Measurements from ENCODE around the gene STK32C. TPM values are rescaled to one million over a fixed set of nuclear protein-coding genes. Genes with fewer than 3 reads are reported as not detected.

The STK32C gene
- total and polyA plus RNA-seq, 2 of the 4 experiments (the other 2 are of a cell fraction), result 5.0 to 8.3 TPM

GRCh38 chr10:132167041-132167674, 140.6 kb downstream of the STK32C start:
- ATAC-seq (ENCODE audit: low read depth) (no peak), DNase-seq (no peak)
- H3K4me2 ChIP-seq (ENCODE audit: low read depth, low read length), result no peak overlapping the region
- H4K91ac ChIP-seq (ENCODE audit: insufficient read depth, low read depth, low read length), result no peak overlapping the region
- H2BK15ac ChIP-seq (ENCODE audit: low read depth, low read length), result no peak overlapping the region
- no peak overlapping the region for H2BK20ac ChIP-seq (ENCODE audit: low read depth, low read length)
- ChIA-PET CTCF (no interaction called here), POLR2A (ENCODE audit: unreplicated experiment) (no interaction called here)
- H3K14ac ChIP-seq (replicated peaks; ENCODE audit: low read depth, low read length), result no peak overlapping the region
- H3K4me1 ChIP-seq (ENCODE audit: control insufficient read depth, insufficient read depth, low read length), result no peaks in the 10 kb centered on the region
- H2BK5ac ChIP-seq (ENCODE audit: low read depth, low read length, poor library complexity, severe bottlenecking), result no peak overlapping the region
- no peak overlapping the region for H4K8ac ChIP-seq (ENCODE audit: low read depth in 2 of 2, low read length in 2 of 2)
- no peak overlapping the region for H3K4me3 ChIP-seq (ENCODE audit: insufficient read depth, low read depth, low read length)
- H3K9me3 ChIP-seq (ENCODE audit: control insufficient read depth, insufficient read depth, low read length), result no peaks in the 10 kb centered on the region
- WGBS, 2 experiments (ENCODE audit: extremely low coverage in 2 of 2, insufficient read length in 1 of 2), result 63% methylated on average over 11 of the region's 22 CpGs; no CpG with 5 or more reads in 1 of the 2 experiments
- intact Hi-C loops (cut with micrococcal nuclease) (no loop called here), in situ Hi-C loops (cut with MboI; ENCODE audit: low sequenced_read_pairs) (no loop called here), dilution Hi-C loops (cut with HindIII; ENCODE audit: low sequenced_read_pairs, unreplicated experiment) (no loop called here)
- no peak overlapping the region for H3K4ac ChIP-seq (ENCODE audit: low read depth, low read length)
- H2BK120ac ChIP-seq (ENCODE audit: low read depth, low read length), result no peak overlapping the region
- H3K9me1 ChIP-seq (ENCODE audit: insufficient read depth, low read length), result no peaks in the 10 kb centered on the region
- no peak overlapping the region for H3K56ac ChIP-seq (ENCODE audit: extremely low read depth, insufficient read depth, low read length)
- H3K9ac ChIP-seq (ENCODE audit: low read depth, low read length), result no peak overlapping the region
- no peak overlapping the region for H3K18ac ChIP-seq (ENCODE audit: low read depth, low read length)
- no peaks in the 10 kb centered on the region for H4K20me1 ChIP-seq (ENCODE audit: insufficient read depth, low read length)
- H3K27me3 ChIP-seq (ENCODE audit: control insufficient read depth, insufficient read depth, low read length), result peaks cover 7% of the 10 kb centered on the region
- H4K5ac ChIP-seq (ENCODE audit: low read depth, low read length), result no peak overlapping the region
- peak overlapping the region; percentile 33 for H2AFZ ChIP-seq (replicated peaks; ENCODE audit: low read length, poor library complexity)
- no peak overlapping the region for H3K27ac ChIP-seq (ENCODE audit: insufficient read depth, low read length)
- no peak overlapping the region for H2AK5ac ChIP-seq (ENCODE audit: low read depth, low read length)
- no peak overlapping the region for H3K23ac ChIP-seq (ENCODE audit: low read depth, low read length)
- H3K79me1 ChIP-seq (ENCODE audit: low read depth in 1 of 2, low read length in 2 of 2), result no peaks in the 10 kb centered on the region
- H3K36me3 ChIP-seq (ENCODE audit: control insufficient read depth, insufficient read depth, low read length), result no peaks in the 10 kb centered on the region
- peak overlapping the region; percentile 28 for H2AK9ac ChIP-seq (replicated peaks; ENCODE audit: low read depth, low read length, poor library complexity)
- BruUV-seq (replicated peaks), result no TSS peak
- no peak for TF ChIP-seq MXI1 (IDR thresholded peaks at IDR 0.05; ENCODE audit: borderline replicate concordance, low read depth, low read length)
- TF ChIP-seq CHD1 (IDR thresholded peaks at IDR 0.05; ENCODE audit: low read depth, low read length), result no peak
- TF ChIP-seq NFE2L2 (IDR thresholded peaks at IDR 0.05; ENCODE audit: low read depth, low read length), result no peak
- no peak for TF ChIP-seq CTCF (conservative IDR thresholded peaks at IDR 0.05; ENCODE audit: low read depth, low read length)
- no peak for TF ChIP-seq CEBPB (IDR thresholded peaks at IDR 0.05; ENCODE audit: low read depth, low read length)
- TF ChIP-seq, protein P1, sequence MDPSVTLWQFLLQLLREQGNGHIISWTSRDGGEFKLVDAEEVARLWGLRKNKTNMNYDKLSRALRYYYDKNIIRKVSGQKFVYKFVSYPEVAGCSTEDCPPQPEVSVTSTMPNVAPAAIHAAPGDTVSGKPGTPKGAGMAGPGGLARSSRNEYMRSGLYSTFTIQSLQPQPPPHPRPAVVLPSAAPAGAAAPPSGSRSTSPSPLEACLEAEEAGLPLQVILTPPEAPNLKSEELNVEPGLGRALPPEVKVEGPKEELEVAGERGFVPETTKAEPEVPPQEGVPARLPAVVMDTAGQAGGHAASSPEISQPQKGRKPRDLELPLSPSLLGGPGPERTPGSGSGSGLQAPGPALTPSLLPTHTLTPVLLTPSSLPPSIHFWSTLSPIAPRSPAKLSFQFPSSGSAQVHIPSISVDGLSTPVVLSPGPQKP (IDR thresholded peaks at IDR 0.05; ENCODE audit: borderline replicate concordance, low read depth, low read length), result no peak
- no peak for TF ChIP-seq RFX5 (IDR thresholded peaks at IDR 0.05; ENCODE audit: low read depth, low read length)
- no peak for TF ChIP-seq RCOR1 (IDR thresholded peaks at IDR 0.05; ENCODE audit: insufficient replicate concordance, low read length)
- TF ChIP-seq MAFK (IDR thresholded peaks at IDR 0.05; ENCODE audit: low read depth, low read length), result no peak
- TF ChIP-seq FOS (IDR thresholded peaks at IDR 0.05; ENCODE audit: low read depth, low read length), result no peak
- no peak for TF ChIP-seq POLR2A (IDR thresholded peaks at IDR 0.05; ENCODE audit: low read depth, low read length)
- TF ChIP-seq RAD21 (IDR thresholded peaks at IDR 0.05; ENCODE audit: low read length), result no peak
- no peak for TF ChIP-seq MAZ (IDR thresholded peaks at IDR 0.05; ENCODE audit: borderline replicate concordance, low read depth, low read length)
- TF ChIP-seq USF2 (IDR thresholded peaks at IDR 0.05; ENCODE audit: low read depth, low read length), result no peak
- no peak for TF ChIP-seq SMC3 (IDR thresholded peaks at IDR 0.05; ENCODE audit: low read depth, low read length)
- TF ChIP-seq BHLHE40 (IDR thresholded peaks at IDR 0.05; ENCODE audit: low read depth, low read length), result no peak
